ENCODE data around the gene CTXND1. TPM values are rescaled to one million over a fixed set of nuclear protein-coding genes. Genes with fewer than 3 reads are reported as not detected.

CTXND1 gene
- total RNA-seq, 4 donors from 2014 or later = 0.07 to 0.09 TPM; not detected in 2

DNA sequence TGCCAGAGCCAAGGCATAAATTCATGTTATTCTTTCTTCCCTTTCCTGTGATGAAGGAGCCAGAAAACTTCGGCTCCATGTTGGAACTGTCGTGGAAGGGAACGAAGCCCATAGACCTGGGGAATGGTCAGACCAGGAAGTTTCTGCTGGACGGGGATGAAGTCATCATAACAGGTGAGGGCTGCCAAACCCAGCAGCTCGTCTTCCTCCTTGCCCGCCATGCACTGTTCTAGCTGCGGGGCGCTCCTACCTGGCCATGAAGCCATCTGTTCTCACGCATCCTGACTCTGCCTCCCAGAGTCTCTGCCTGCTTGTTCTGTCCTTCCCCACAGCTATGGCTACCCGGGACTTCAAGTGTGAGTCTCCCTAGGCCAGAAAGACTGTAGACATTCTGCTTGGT lies 71.0 kb downstream of the CTXND1 start:
- no peaks in the 10 kb centered on the region for H3K27me3 ChIP-seq
- DNase-seq = no peak
- H3K36me3 ChIP-seq = no peaks in the 10 kb centered on the region
- intact Hi-C loops (cut with DNase I; ENCODE audit: low total_unique reads) = no loop called here
- H3K4me1 ChIP-seq = no peaks in the 10 kb centered on the region
- no peaks in the 10 kb centered on the region for H3K9me3 ChIP-seq
- no peak overlapping the region for H3K4me3 ChIP-seq
- H3K27ac ChIP-seq = no peak overlapping the region
- TF ChIP-seq POLR2A (IDR thresholded peaks at IDR 0.05) = no peak
- TF ChIP-seq, protein P1, sequence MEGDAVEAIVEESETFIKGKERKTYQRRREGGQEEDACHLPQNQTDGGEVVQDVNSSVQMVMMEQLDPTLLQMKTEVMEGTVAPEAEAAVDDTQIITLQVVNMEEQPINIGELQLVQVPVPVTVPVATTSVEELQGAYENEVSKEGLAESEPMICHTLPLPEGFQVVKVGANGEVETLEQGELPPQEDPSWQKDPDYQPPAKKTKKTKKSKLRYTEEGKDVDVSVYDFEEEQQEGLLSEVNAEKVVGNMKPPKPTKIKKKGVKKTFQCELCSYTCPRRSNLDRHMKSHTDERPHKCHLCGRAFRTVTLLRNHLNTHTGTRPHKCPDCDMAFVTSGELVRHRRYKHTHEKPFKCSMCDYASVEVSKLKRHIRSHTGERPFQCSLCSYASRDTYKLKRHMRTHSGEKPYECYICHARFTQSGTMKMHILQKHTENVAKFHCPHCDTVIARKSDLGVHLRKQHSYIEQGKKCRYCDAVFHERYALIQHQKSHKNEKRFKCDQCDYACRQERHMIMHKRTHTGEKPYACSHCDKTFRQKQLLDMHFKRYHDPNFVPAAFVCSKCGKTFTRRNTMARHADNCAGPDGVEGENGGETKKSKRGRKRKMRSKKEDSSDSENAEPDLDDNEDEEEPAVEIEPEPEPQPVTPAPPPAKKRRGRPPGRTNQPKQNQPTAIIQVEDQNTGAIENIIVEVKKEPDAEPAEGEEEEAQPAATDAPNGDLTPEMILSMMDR (IDR thresholded peaks at IDR 0.05) = no peak

DNA sequence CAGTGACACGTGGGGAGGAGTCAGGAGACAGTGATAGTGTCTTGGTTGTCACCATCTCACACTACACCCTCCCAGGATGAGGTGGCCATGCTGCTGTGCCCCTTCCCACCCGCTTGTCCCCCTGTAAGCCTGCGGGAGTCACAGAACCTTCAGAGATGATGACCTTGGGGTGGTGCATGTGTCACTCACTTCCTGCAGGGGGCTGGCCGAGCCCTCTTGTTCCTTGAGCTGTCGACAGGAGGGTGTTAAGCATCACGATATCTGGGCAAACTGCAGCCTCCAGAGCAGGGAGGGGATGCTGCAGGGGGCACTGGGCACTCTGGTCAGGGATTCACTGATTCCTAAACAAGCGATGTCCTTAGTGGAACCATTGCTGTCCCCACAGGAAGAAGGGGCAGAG lies 71.5 kb downstream of the CTXND1 start:
- intact Hi-C loops (cut with DNase I; ENCODE audit: low total_unique reads) = no loop called here
- no peak overlapping the region for H3K4me3 ChIP-seq
- TF ChIP-seq, protein P1 (IDR thresholded peaks at IDR 0.05) = no peak
- no peak for TF ChIP-seq POLR2A (IDR thresholded peaks at IDR 0.05)
- H3K27ac ChIP-seq = no peak overlapping the region
- H3K9me3 ChIP-seq = no peaks in the 10 kb centered on the region
- no peaks in the 10 kb centered on the region for H3K4me1 ChIP-seq
- no peaks in the 10 kb centered on the region for H3K36me3 ChIP-seq
- H3K27me3 ChIP-seq = no peaks in the 10 kb centered on the region
- DNase-seq = no peak

DNA sequence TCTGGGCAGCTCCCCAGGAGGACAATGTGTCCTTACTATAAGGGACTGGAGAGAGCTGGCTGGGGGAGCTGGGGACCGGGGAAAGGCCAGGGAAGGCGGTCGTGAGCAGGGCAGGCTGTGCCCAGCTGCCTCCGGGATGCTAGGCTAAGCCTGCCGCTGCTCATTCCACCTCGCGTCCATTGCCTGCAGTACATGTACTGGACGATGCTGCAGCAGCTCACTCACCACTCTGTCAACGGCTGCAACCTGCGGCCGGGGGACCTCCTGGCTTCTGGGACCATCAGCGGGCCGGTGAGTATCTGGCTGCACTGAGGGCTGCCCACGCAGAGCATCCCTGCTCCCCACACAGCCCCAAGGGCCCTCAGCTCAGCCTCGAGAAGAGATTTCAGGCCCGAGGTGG lies 72.1 kb downstream of the CTXND1 start:
- intact Hi-C loops (cut with DNase I; ENCODE audit: low total_unique reads) = no loop called here
- no peak for DNase-seq
- H3K4me3 ChIP-seq = no peak overlapping the region
- no peaks in the 10 kb centered on the region for H3K36me3 ChIP-seq
- H3K4me1 ChIP-seq = no peaks in the 10 kb centered on the region
- no peaks in the 10 kb centered on the region for H3K27me3 ChIP-seq
- H3K27ac ChIP-seq = no peak overlapping the region
- TF ChIP-seq POLR2A (IDR thresholded peaks at IDR 0.05) = no peak
- TF ChIP-seq, protein P1 (IDR thresholded peaks at IDR 0.05) = no peak
- H3K9me3 ChIP-seq = no peaks in the 10 kb centered on the region

DNA sequence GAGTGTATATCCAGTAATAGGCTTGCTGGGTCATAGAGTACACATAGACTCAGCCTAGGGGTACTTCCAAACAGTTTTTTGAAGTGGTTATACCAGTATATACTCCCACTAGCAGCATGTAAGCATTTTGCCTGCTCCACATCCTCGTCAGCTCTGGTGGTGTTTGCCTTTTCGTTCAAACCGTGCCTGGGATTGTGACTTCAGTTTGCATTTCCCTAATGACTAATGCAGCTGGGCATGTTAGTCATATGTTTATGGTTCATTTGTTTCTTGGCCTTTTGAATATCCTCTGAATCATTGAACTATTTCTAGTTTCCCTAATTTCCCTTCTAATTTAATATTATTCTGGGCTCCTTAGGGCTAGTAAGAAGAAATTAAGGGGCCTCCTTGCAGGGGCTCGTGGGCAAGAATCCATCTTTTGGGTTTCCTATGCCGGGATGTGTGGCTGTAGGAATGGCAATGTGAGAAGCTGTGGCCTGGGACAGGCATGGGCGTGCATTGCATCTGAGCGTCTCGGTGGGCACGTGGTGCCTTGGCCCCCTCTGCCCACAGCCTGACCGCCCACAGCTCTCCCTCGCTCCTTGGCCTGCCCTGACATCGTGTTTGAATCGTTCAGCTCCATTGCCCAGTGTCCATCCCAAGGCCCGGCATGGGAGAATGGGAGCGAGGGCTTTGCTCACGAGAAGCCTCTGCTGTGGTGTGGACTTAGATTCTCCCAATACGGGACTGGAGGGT lies 72.8 kb downstream of the CTXND1 start:
- Histone ChIP-seq H3K9me3 (no peaks in the 10 kb centered on the region), H3K4me3 (no peak overlapping the region), H3K27ac (no peak overlapping the region), H3K36me3 (no peaks in the 10 kb centered on the region), H3K4me1 (no peaks in the 10 kb centered on the region), H3K27me3 (no peaks in the 10 kb centered on the region)
- intact Hi-C loops (cut with DNase I; ENCODE audit: low total_unique reads) = no loop called here
- DNase-seq = no peak
- TF ChIP-seq POLR2A (IDR thresholded peaks at IDR 0.05) = no peak
- TF ChIP-seq, protein P1 (IDR thresholded peaks at IDR 0.05) = no peak

DNA sequence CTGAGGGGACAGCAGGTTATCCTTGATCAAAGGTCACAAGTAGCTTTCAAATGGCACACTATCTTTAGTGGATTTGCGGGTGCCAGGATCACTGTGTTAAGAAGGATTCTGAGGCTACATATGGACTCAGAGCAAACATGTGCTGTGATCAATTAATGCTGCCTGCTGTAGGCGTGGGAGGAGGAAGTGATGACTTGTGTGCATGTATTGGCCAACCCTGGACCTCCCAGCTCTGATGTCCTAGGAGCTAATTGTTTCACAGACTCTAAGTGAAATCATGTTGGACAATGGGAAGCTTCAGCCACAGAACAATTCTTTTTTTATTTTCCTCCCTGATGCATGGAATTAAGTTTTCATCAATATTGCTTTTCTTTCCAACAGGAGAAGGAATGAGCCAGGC lies 74.9 kb downstream of the CTXND1 start:
- Histone ChIP-seq H3K36me3 (no peaks in the 10 kb centered on the region), H3K9me3 (no peaks in the 10 kb centered on the region), H3K27me3 (no peaks in the 10 kb centered on the region), H3K27ac (no peak overlapping the region), H3K4me3 (no peak overlapping the region), H3K4me1 (no peaks in the 10 kb centered on the region)
- no peak for DNase-seq
- intact Hi-C loops (cut with DNase I; ENCODE audit: low total_unique reads) = no loop called here
- TF ChIP-seq, protein P1 (IDR thresholded peaks at IDR 0.05) = no peak
- TF ChIP-seq POLR2A (IDR thresholded peaks at IDR 0.05) = no peak

All from uterus (tissue), 4 donors.